Endothelial cell of umbilical vein (primary cell): ENCODE measurements around the gene TBC1D16. TPM values are rescaled to one million over a fixed set of nuclear protein-coding genes. Genes with fewer than 3 reads are reported as not detected.

Source experiments
- BruUV-seq: library from RNA; stranded (reverse); fragments of 400-500 nt; replicated peaks from 2 replicates; lab custom pipeline; 2021; lab: Mats Ljungman, UMichigan
- CTCF ChIA-PET: fragments of 300-600, 350-600 bp; sonication (Branson Sonifier 250); formaldehyde crosslinking; loops from one replicate; lab custom pipeline; 2021; ENCODE audit warnings: antibody characterized with exemption, inconsistent platforms; lab: Charles Lee
- POLR2A ChIA-PET: fragments of 300-600, 350-600 bp; sonication (Branson Sonifier 250); formaldehyde crosslinking; loops from one replicate; lab custom pipeline; 2021; ENCODE audit warnings: antibody characterized with exemption, inconsistent platforms; lab: Charles Lee
- DNase-seq: peaks from one replicate; pipeline ENCODE4 v3.0.0-alpha.2; 2011; ENCODE audit warnings: low read depth, low spot score
- FAIRE-seq: peaks from 2 replicates; lab custom pipeline; 2011; peaks lifted over from hg19 to GRCh38; lab: Jason Lieb, UNC
- H2AFZ ChIP-seq: 2 replicates; pipeline ENCODE4 v1.6.0; 2012; ENCODE audit warnings: low read depth, low read length, control low read depth, inconsistent platforms
- H3K27ac ChIP-seq: 2 replicates; pipeline ENCODE4 v1.5.1; 2011; ENCODE audit warnings: low read depth, mild to moderate bottlenecking, control low read depth, low read length, moderate library complexity; ENCODE audit not compliant: insufficient read depth
- H3K27me3 ChIP-seq, 2 experiments: 2 replicates each; pipeline versions ENCODE4 v1.6.0 to v1.6.1; 2011; ENCODE audit warnings: low read length in 2 of 2, mixed read lengths in 1 of 2; ENCODE audit not compliant: control insufficient read depth in 2 of 2, insufficient read depth in 2 of 2
- H3K36me3 ChIP-seq, 2 experiments: 2 replicates in 1 of 2; 3 replicates in 1 of 2; pipeline ENCODE4 v1.5.1; 2011; ENCODE audit warnings: low read length in 2 of 2, mild to moderate bottlenecking in 1 of 2, moderate library complexity in 1 of 2; ENCODE audit not compliant: control insufficient read depth in 2 of 2, insufficient read depth in 2 of 2; ENCODE audit errors: extremely low read depth in 1 of 2
- H3K4me1 ChIP-seq: 3 replicates; pipeline ENCODE4 v1.5.1; 2011; ENCODE audit warnings: mild to moderate bottlenecking, low read length; ENCODE audit not compliant: control insufficient read depth, insufficient read depth; ENCODE audit errors: extremely low read depth
- H3K4me2 ChIP-seq: 2 replicates; pipeline ENCODE4 v1.6.1; 2011; ENCODE audit warnings: low read length, control low read depth, mixed read lengths; ENCODE audit not compliant: insufficient read depth
- H3K4me3 ChIP-seq, 3 experiments: fragments of 200-600 bp in 1 of 3; sonication (generic), shearing (Covaris generic) in 1 of 3; replicated peaks in 1 of 3; 2 replicates each; pipeline ENCODE4 v1.5.1; 2011 to 2016; ENCODE audit warnings: control low read depth in 3 of 3, low read length in 3 of 3, mild to moderate bottlenecking in 2 of 3, inconsistent platforms in 1 of 3, low read depth in 1 of 3, moderate library complexity in 1 of 3; ENCODE audit not compliant: insufficient read depth in 1 of 3
- H3K79me2 ChIP-seq: 2 replicates; pipeline ENCODE4 v1.6.0; 2012; ENCODE audit warnings: low read length, inconsistent platforms; ENCODE audit not compliant: control insufficient read depth, insufficient read depth
- H3K9ac ChIP-seq: replicated peaks from 2 replicates; pipeline ENCODE3; 2011; ENCODE audit warnings: low read length, control low read depth; ENCODE audit not compliant: insufficient read depth; ENCODE audit errors: extremely low read depth
- H3K9me1 ChIP-seq: replicated peaks from 3 replicates; pipeline ENCODE4 v1.6.0; 2011; ENCODE audit warnings: mild to moderate bottlenecking, low read length; ENCODE audit not compliant: control insufficient read depth, insufficient read depth; ENCODE audit errors: extremely low read depth
- H3K9me3 ChIP-seq: replicated peaks from 2 replicates; pipeline ENCODE4 v1.5.1; 2012; ENCODE audit warnings: low read length, inconsistent platforms; ENCODE audit not compliant: control insufficient read depth, insufficient read depth
- H4K20me1 ChIP-seq: replicated peaks from 2 replicates; pipeline ENCODE3; 2011; ENCODE audit warnings: mild to moderate bottlenecking, low read length; ENCODE audit not compliant: control insufficient read depth, insufficient read depth; ENCODE audit errors: extremely low read depth
- EZH2 ChIP-seq: IDR thresholded peaks from 2 replicates; pipeline ENCODE4 v1.6.1; 2012; ENCODE audit warnings: borderline replicate concordance, low read depth, mild to moderate bottlenecking, moderate library complexity, low read length, inconsistent platforms; ENCODE audit not compliant: severe bottlenecking
- FOS ChIP-seq: IDR thresholded peaks from 2 replicates; pipeline ENCODE4 v1.6.1; 2011; ENCODE audit warnings: mild to moderate bottlenecking, low read length, moderate library complexity, borderline replicate concordance; ENCODE audit not compliant: insufficient read depth
- GATA2 ChIP-seq: IDR thresholded peaks from 2 replicates; pipeline ENCODE4 v1.7.0; 2011; ENCODE audit warnings: low read depth, mild to moderate bottlenecking, moderate library complexity, mixed read lengths, low read length; ENCODE audit not compliant: insufficient read length, insufficient read depth
- JUN ChIP-seq: IDR thresholded peaks from 2 replicates; pipeline ENCODE4 v1.6.1; 2011; ENCODE audit warnings: borderline replicate concordance, low read depth; ENCODE audit not compliant: insufficient read length, insufficient read depth
- MAX ChIP-seq: IDR thresholded peaks from 2 replicates; pipeline ENCODE4 v1.6.1; 2011; ENCODE audit not compliant: insufficient read depth, insufficient read length
- MYC ChIP-seq: IDR thresholded peaks from one replicate; pipeline ENCODE4 v1.6.1; 2011; ENCODE audit warnings: mild to moderate bottlenecking, low read depth, low read length
- POLR2A ChIP-seq: IDR thresholded peaks from 2 replicates; pipeline ENCODE4 v1.6.1; 2012; ENCODE audit warnings: low read depth, mild to moderate bottlenecking, control low read depth, low read length
- POLR2AphosphoS5 ChIP-seq: IDR thresholded peaks from 2 replicates; pipeline ENCODE4 v1.6.1; 2012; ENCODE audit warnings: low read depth, mild to moderate bottlenecking, control low read depth, low read length, moderate library complexity; ENCODE audit not compliant: insufficient read depth
- dilution Hi-C: fragments of 300-500 bp; cut with MboI; formaldehyde crosslinking; loops from one replicate; pipeline ENCODE4 v1.15.0; 2019; ENCODE audit warnings: low sequenced_read_pairs; ENCODE audit not compliant: extremely low pct_ligation_motif_present
- intact Hi-C: fragments of 100-400 bp; cut with micrococcal nuclease; formaldehyde crosslinking; loops from one replicate; pipeline ENCODE4 v1.10.0; 2022
- polyA plus RNA-seq, 4 experiments: library from polyadenylated mRNA; depleted of rRNA in 3 of 4; stranded (reverse) in 3 of 4; unstranded in 1 of 4; fragments of >200 nt; gene quantifications; 2 replicates each; pipeline versions ENCODE4 v1.2.1 to v1.2.3, GENCODE V29; 2011 to 2012; ENCODE audit warnings: missing spikeins in 1 of 4
- total RNA-seq: library from RNA; stranded (reverse); gene quantifications from 2 replicates; pipeline ENCODE4 v1.2.3, GENCODE V29; 2021
- TF ChIP-seq, protein P1 (sequence below), 2 donors: IDR thresholded peaks; 1 replicate in 1 of 2; 2 replicates in 1 of 2; pipeline ENCODE4 v1.5.1; 2011; ENCODE audit warnings: low read length in 2 of 2, mild to moderate bottlenecking in 2 of 2, moderate library complexity in 2 of 2, control low read depth in 1 of 2, inconsistent platforms in 1 of 2, low read depth in 1 of 2; ENCODE audit not compliant: insufficient read depth in 1 of 2; ENCODE audit errors: extremely low read depth in 1 of 2

TBC1D16 gene
- total and polyA plus RNA-seq, 2 donors (not counting 3 experiments of a cell fraction or from before 2014, with no cell fraction given), result 12.9 to 48.6 TPM

DNA sequence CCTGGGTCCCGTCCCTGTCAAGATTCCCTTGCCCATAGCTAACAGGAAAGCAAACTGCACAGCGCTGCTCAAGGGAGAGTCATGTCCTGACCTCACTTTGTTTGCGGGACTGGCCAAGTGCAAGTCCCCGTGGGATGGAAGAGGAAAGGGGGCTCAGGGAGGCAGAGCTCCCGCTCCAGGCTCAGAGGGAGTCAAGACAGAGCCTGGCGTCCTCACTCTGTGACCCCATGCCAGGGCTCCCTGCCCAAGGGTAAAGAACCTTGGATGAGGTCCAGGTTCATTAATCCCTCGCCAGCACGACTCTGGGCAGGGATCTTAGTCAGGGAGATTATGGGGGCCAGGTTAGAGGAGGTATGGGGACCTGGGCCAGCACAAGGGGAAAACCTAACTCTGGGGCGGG lies 145.0 kb downstream of the TBC1D16 start:
- intact Hi-C loops (no loop called here), dilution Hi-C loops (no loop called here)
- Histone ChIP-seq H3K79me2 (no peaks in the 10 kb centered on the region), H3K36me3 (no peaks in the 10 kb centered on the region), H3K9me3 (no peaks in the 10 kb centered on the region), H3K4me2 (no peak overlapping the region), H3K9me1 (no peaks in the 10 kb centered on the region), H4K20me1 (no peaks in the 10 kb centered on the region), H3K9ac (no peak overlapping the region), H2AFZ (no peak overlapping the region), H3K4me1 (no peaks in the 10 kb centered on the region), H3K4me3 (no peak overlapping the region), H3K27me3 (peaks cover 6 to 10% of the 10 kb centered on the region in 2 experiments), H3K27ac (no peak overlapping the region)
- no peak for TF ChIP-seq FOS
- TF ChIP-seq, protein P1, sequence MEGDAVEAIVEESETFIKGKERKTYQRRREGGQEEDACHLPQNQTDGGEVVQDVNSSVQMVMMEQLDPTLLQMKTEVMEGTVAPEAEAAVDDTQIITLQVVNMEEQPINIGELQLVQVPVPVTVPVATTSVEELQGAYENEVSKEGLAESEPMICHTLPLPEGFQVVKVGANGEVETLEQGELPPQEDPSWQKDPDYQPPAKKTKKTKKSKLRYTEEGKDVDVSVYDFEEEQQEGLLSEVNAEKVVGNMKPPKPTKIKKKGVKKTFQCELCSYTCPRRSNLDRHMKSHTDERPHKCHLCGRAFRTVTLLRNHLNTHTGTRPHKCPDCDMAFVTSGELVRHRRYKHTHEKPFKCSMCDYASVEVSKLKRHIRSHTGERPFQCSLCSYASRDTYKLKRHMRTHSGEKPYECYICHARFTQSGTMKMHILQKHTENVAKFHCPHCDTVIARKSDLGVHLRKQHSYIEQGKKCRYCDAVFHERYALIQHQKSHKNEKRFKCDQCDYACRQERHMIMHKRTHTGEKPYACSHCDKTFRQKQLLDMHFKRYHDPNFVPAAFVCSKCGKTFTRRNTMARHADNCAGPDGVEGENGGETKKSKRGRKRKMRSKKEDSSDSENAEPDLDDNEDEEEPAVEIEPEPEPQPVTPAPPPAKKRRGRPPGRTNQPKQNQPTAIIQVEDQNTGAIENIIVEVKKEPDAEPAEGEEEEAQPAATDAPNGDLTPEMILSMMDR (IDR thresholded peaks at IDR 0.05; ENCODE audit: extremely low read depth in 1 of 2, insufficient read depth in 1 of 2, low read depth in 1 of 2, low read length in 2 of 2), result no peak
- no peak for TF ChIP-seq EZH2
- POLR2A ChIA-PET, result no interaction called here
- FAIRE-seq (no peak), DNase-seq (no peak)
- CTCF ChIA-PET, result interaction anchor here (1.2 to 1.4 kb wide), 2 partner anchors 17 to 46 kb away, joined by 4 read pairs; no protein-coding TSS in a partner anchor
- BruUV-seq, result no TSS peak

- H3K9me3 ChIP-seq, result no peaks in the 10 kb centered on the region
- no peak overlapping the region for H2AFZ ChIP-seq
- ChIA-PET CTCF (interaction anchor here (0.6 to 1.0 kb wide), 2 partner anchors 35 to 136 kb away, joined by 3 read pairs; no protein-coding TSS in a partner anchor), POLR2A (no interaction called here)
- no peak for DNase-seq
- H3K36me3 ChIP-seq, result no peaks in the 10 kb centered on the region
- dilution Hi-C loops (no loop called here), intact Hi-C loops (no loop called here)
- H3K4me3 ChIP-seq, result no peak overlapping the region
- H3K4me2 ChIP-seq, result no peak overlapping the region
- H3K79me2 ChIP-seq, result no peaks in the 10 kb centered on the region
- peaks cover 6 to 10% of the 10 kb centered on the region in 2 experiments for H3K27me3 ChIP-seq
- no TSS peak for BruUV-seq
- FAIRE-seq, result no peak
- no peak overlapping the region for H3K27ac ChIP-seq
- no peaks in the 10 kb centered on the region for H3K4me1 ChIP-seq
- no peak for TF ChIP-seq JUN
- TF ChIP-seq POLR2A, result no peak
- no peak for TF ChIP-seq EZH2
- no peak for TF ChIP-seq MYC
- no peak for TF ChIP-seq FOS
- no peak for TF ChIP-seq GATA2
- no peak for TF ChIP-seq POLR2AphosphoS5
- TF ChIP-seq MAX, result no peak
- TF ChIP-seq, protein P1 (IDR thresholded peaks at IDR 0.05; ENCODE audit: extremely low read depth in 1 of 2, insufficient read depth in 1 of 2, low read depth in 1 of 2, low read length in 2 of 2), result no peak
- no peak overlapping the region for H3K9ac ChIP-seq
- H3K9me1 ChIP-seq, result no peaks in the 10 kb centered on the region
- no peaks in the 10 kb centered on the region for H4K20me1 ChIP-seq
Observed at GRCh38 chr17:79888811-79889634, 146.6 kb downstream of the TBC1D16 start.
